Measurements from ENCODE around the gene TOMM70. TPM values are rescaled to one million over a fixed set of nuclear protein-coding genes. Genes with fewer than 3 reads are reported as not detected.

Gene TOMM70
- total and polyA plus RNA-seq, 2 of the 4 experiments (the other 2 are of a cell fraction): 24.6 to 35.1 TPM

GRCh38 chr3:100400419-100400779 lies 490 bp downstream of the TOMM70 start:
- H4K8ac ChIP-seq (ENCODE audit: low read depth in 2 of 2, low read length in 2 of 2): peak overlapping the region in 1 of 2 experiments; percentile 99; a peak in 3 of 4 replicates
- peak overlapping the region; percentile 99 for H2AFZ ChIP-seq (replicated peaks; ENCODE audit: low read length, poor library complexity)
- H3K9me3 ChIP-seq (ENCODE audit: control insufficient read depth, insufficient read depth, low read length): no peaks in the 10 kb centered on the region
- peaks cover 26% of the 10 kb centered on the region; the same call in 1 of the 2 replicates for H4K20me1 ChIP-seq (ENCODE audit: insufficient read depth, low read length)
- no peak overlapping the region for H2BK15ac ChIP-seq (ENCODE audit: low read depth, low read length)
- peak overlapping the region; percentile 96 for H3K4me2 ChIP-seq (ENCODE audit: low read depth, low read length)
- peak overlapping the region; percentile 78 for H3K27ac ChIP-seq (ENCODE audit: insufficient read depth, low read length)
- peak overlapping the region; percentile 42 for H3K4ac ChIP-seq (ENCODE audit: low read depth, low read length)
- H3K36me3 ChIP-seq (ENCODE audit: control insufficient read depth, insufficient read depth, low read length): no peaks in the 10 kb centered on the region
- 0 out of 2 replicates have a peak overlapping the region, but pooled peaks have one; percentile 27 for H4K91ac ChIP-seq (ENCODE audit: insufficient read depth, low read depth, low read length)
- in situ Hi-C loops (cut with MboI; ENCODE audit: low sequenced_read_pairs) (no loop called here), intact Hi-C loops (cut with micrococcal nuclease) (loop anchor here (5.0 kb wide), 1 partner anchor 92 kb away; the partner anchor contains the start of gene TMEM45A), dilution Hi-C loops (cut with HindIII; ENCODE audit: low sequenced_read_pairs, unreplicated experiment) (no loop called here)
- BruUV-seq (replicated peaks): no TSS peak
- H3K23ac ChIP-seq (ENCODE audit: low read depth, low read length): peak overlapping the region; percentile 61; the same call in 1 of the 2 replicates
- H3K4me1 ChIP-seq (ENCODE audit: control insufficient read depth, insufficient read depth, low read length): no peaks in the 10 kb centered on the region
- no peaks in the 10 kb centered on the region; the same call in 1 of the 2 replicates for H3K9me1 ChIP-seq (ENCODE audit: insufficient read depth, low read length)
- POLR2A ChIA-PET (ENCODE audit: unreplicated experiment): interaction anchor here (1.3 kb wide), 1 partner anchor 16 kb away, joined by 4 read pairs; no protein-coding TSS in a partner anchor
- WGBS, 2 experiments (ENCODE audit: extremely low coverage in 2 of 2, insufficient read length in 1 of 2): 1% methylated on average over 16 of the region's 22 CpGs; no CpG with 5 or more reads in 1 of the 2 experiments
- H3K27me3 ChIP-seq (ENCODE audit: control insufficient read depth, insufficient read depth, low read length): no peaks in the 10 kb centered on the region
- no peak overlapping the region for H3K18ac ChIP-seq (ENCODE audit: low read depth, low read length)
- H4K5ac ChIP-seq (ENCODE audit: low read depth, low read length): peak overlapping the region; percentile 1; the same call in 1 of the 2 replicates
- H3K79me1 ChIP-seq (ENCODE audit: low read depth in 1 of 2, low read length in 2 of 2): peaks cover 0 to 41% of the 10 kb centered on the region in 2 experiments; a peak in 2 of 4 replicates
- ATAC-seq (ENCODE audit: low read depth) (peak; percentile 1), DNase-seq (peak; percentile 17)
- no peak overlapping the region for H2AK5ac ChIP-seq (ENCODE audit: low read depth, low read length)
- H3K56ac ChIP-seq (ENCODE audit: extremely low read depth, insufficient read depth, low read length): peak overlapping the region; percentile 33
- H3K14ac ChIP-seq (replicated peaks; ENCODE audit: low read depth, low read length): peak overlapping the region; percentile 55; the same call in 1 of the 2 replicates
- no peak overlapping the region for H2BK120ac ChIP-seq (ENCODE audit: low read depth, low read length)
- CTCF ChIA-PET: interaction anchor here (1.3 kb wide), 1 partner anchor 15 kb away, joined by 3 read pairs; no protein-coding TSS in a partner anchor
- TF ChIP-seq SMC3 (IDR thresholded peaks at IDR 0.05; ENCODE audit: low read depth, low read length) (no peak), NFE2L2 (IDR thresholded peaks at IDR 0.05; ENCODE audit: low read depth, low read length) (no peak), MXI1 (IDR thresholded peaks at IDR 0.05; ENCODE audit: borderline replicate concordance, low read depth, low read length) (no peak), MAZ (IDR thresholded peaks at IDR 0.05; ENCODE audit: borderline replicate concordance, low read depth, low read length) (no peak), POLR2A (IDR thresholded peaks at IDR 0.05; ENCODE audit: low read depth, low read length) (no peak), ELK1 (IDR thresholded peaks at IDR 0.05; ENCODE audit: borderline replicate concordance, low read depth, low read length) (no peak), BHLHE40 (IDR thresholded peaks at IDR 0.05; ENCODE audit: low read depth, low read length) (no peak), MAFK (IDR thresholded peaks at IDR 0.05; ENCODE audit: low read depth, low read length) (no peak), RAD21 (IDR thresholded peaks at IDR 0.05; ENCODE audit: low read length) (no peak), USF2 (IDR thresholded peaks at IDR 0.05; ENCODE audit: low read depth, low read length) (no peak), RCOR1 (IDR thresholded peaks at IDR 0.05; ENCODE audit: insufficient replicate concordance, low read length) (no peak), CEBPB (IDR thresholded peaks at IDR 0.05; ENCODE audit: low read depth, low read length) (no peak), RFX5 (IDR thresholded peaks at IDR 0.05; ENCODE audit: low read depth, low read length) (no peak), CHD1 (IDR thresholded peaks at IDR 0.05; ENCODE audit: low read depth, low read length) (no peak), FOS (IDR thresholded peaks at IDR 0.05; ENCODE audit: low read depth, low read length) (no peak)
- TF ChIP-seq, protein P1, sequence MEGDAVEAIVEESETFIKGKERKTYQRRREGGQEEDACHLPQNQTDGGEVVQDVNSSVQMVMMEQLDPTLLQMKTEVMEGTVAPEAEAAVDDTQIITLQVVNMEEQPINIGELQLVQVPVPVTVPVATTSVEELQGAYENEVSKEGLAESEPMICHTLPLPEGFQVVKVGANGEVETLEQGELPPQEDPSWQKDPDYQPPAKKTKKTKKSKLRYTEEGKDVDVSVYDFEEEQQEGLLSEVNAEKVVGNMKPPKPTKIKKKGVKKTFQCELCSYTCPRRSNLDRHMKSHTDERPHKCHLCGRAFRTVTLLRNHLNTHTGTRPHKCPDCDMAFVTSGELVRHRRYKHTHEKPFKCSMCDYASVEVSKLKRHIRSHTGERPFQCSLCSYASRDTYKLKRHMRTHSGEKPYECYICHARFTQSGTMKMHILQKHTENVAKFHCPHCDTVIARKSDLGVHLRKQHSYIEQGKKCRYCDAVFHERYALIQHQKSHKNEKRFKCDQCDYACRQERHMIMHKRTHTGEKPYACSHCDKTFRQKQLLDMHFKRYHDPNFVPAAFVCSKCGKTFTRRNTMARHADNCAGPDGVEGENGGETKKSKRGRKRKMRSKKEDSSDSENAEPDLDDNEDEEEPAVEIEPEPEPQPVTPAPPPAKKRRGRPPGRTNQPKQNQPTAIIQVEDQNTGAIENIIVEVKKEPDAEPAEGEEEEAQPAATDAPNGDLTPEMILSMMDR (conservative IDR thresholded peaks at IDR 0.05; ENCODE audit: low read depth, low read length): no peak
- peak overlapping the region; percentile 74 for H3K9ac ChIP-seq (ENCODE audit: low read depth, low read length)
- H2BK20ac ChIP-seq (ENCODE audit: low read depth, low read length): no peak overlapping the region
- peak overlapping the region; percentile 97 for H2AK9ac ChIP-seq (replicated peaks; ENCODE audit: low read depth, low read length, poor library complexity)
- peak overlapping the region; percentile 70 for H2BK5ac ChIP-seq (ENCODE audit: low read depth, low read length, poor library complexity, severe bottlenecking)
- H3K4me3 ChIP-seq (ENCODE audit: insufficient read depth, low read depth, low read length): peak overlapping the region; percentile 60

All from IMR-90 (cell line).